Common myeloid progenitor, CD34-positive (primary cell): ENCODE data around the gene USP21.

Experiments used
- CTCF ChIA-PET: fragments of 350-600 bp; sonication (Branson Sonifier 250); formaldehyde crosslinking; loops from one replicate; lab custom pipeline; 2021; ENCODE audit warnings: antibody characterized with exemption; lab: Charles Lee
- POLR2A ChIA-PET: fragments of 350-600 bp; sonication (Branson Sonifier 250); formaldehyde crosslinking; loops from one replicate; lab custom pipeline; 2021; ENCODE audit warnings: antibody characterized with exemption; lab: Charles Lee
- DNase-seq, 3 donors: peaks; one replicate each; pipeline versions ENCODE4 v3.0.0 to v3.0.0-alpha.2; 2013
- H3K27ac ChIP-seq, 2 experiments: 1 replicate in 1 of 2; 2 replicates in 1 of 2; pipeline ENCODE4 v1.7.0; 2013; ENCODE audit warnings: inconsistent platforms in 2 of 2, low read length in 2 of 2, mild to moderate bottlenecking in 2 of 2, low read depth in 1 of 2, moderate library complexity in 1 of 2; ENCODE audit not compliant: severe bottlenecking in 2 of 2, insufficient read depth in 1 of 2, poor library complexity in 1 of 2
- H3K27me3 ChIP-seq, 5 experiments: replicated peaks in 2 of 5; 1 replicate in 3 of 5; 2 replicates in 2 of 5; pipeline versions ENCODE4 v1.6.1 to v1.7.0; 2013; ENCODE audit warnings: low read length in 4 of 5, mild to moderate bottlenecking in 2 of 5, moderate library complexity in 2 of 5, inconsistent platforms in 1 of 5; ENCODE audit not compliant: insufficient read depth in 5 of 5, control insufficient read depth in 4 of 5
- H3K36me3 ChIP-seq, 4 experiments: 1 replicate in 2 of 4; 2 replicates in 2 of 4; pipeline versions ENCODE4 v1.6.1 to v1.7.0; 2013; ENCODE audit warnings: low read length in 3 of 4, control low read depth in 1 of 4, mild to moderate bottlenecking in 1 of 4; ENCODE audit not compliant: control insufficient read depth in 4 of 4, insufficient read depth in 4 of 4
- H3K4me1 ChIP-seq, 4 experiments: 1 replicate in 3 of 4; 2 replicates in 1 of 4; pipeline versions ENCODE4 v1.6.1 to v1.7.1; 2013; ENCODE audit warnings: low read length in 3 of 4, mild to moderate bottlenecking in 3 of 4, control low read depth in 1 of 4, inconsistent platforms in 1 of 4, moderate library complexity in 1 of 4; ENCODE audit not compliant: control insufficient read depth in 4 of 4, insufficient read depth in 4 of 4; ENCODE audit errors: control extremely low read depth in 1 of 4
- H3K4me3 ChIP-seq, 7 experiments: 1 replicate in 4 of 7; 2 replicates in 3 of 7; pipeline versions ENCODE4 v1.5.1 to v1.7.0; 2013; ENCODE audit warnings: mild to moderate bottlenecking in 7 of 7, low read length in 6 of 7, moderate library complexity in 6 of 7, inconsistent platforms in 2 of 7, low read depth in 2 of 7, control low read depth in 1 of 7; ENCODE audit not compliant: insufficient read depth in 4 of 7, control insufficient read depth in 1 of 7; ENCODE audit errors: extremely low read depth in 1 of 7
- H3K9me3 ChIP-seq, 5 experiments: 1 replicate in 4 of 5; 2 replicates in 1 of 5; pipeline versions ENCODE4 v1.6.1 to v1.7.1; 2013; ENCODE audit warnings: low read length in 4 of 5, mild to moderate bottlenecking in 2 of 5, inconsistent platforms in 1 of 5, low read depth in 1 of 5, moderate library complexity in 1 of 5; ENCODE audit not compliant: control insufficient read depth in 4 of 5, insufficient read depth in 2 of 5; ENCODE audit errors: control extremely low read depth in 1 of 5
- WGBS: methylation state at CpG from one replicate; pipeline ENCODE4 v1.1.5; 2013; ENCODE audit not compliant: insufficient coverage; 5-methylcytosine and 5-hydroxymethylcytosine counted together

The USP21 gene

DNA sequence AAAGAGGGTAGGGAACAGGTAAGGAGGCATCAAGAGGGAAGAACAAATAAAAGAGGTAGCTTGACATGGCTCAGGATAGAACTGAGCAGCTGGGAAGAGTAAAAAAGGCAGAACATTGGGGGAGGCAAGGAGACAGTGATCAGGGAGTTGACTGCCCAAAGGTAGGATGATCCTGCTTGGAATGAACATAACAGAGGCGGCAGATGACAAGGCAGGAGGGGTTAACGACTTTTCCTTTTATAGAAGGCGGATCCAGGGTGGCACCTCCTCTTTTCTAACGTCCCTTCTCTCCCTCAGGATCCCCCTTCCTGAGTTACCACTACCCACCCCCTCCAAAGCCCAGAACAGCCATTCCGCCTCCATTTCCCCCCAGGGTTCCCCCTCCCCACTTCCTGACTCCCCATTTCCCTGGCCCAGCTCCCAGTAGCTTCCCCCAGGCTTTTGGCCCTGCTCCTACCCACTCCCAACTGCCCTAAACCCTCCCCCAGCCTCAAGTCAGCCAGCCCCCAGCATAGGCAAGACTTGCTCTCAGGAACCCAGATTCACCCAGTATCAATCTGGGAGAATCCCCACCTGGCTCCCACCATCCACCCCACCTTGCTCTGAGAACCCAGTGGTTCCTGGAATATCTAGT, 40.3 kb downstream of the USP21 start:
- Histone ChIP-seq H3K27me3 (no peaks in the 10 kb centered on the region), H3K4me3 (no peak overlapping the region), H3K9me3 (no peaks in the 10 kb centered on the region), H3K4me1 (peaks cover 0 to 54% (median 39%) of the 10 kb centered on the region in 4 experiments), H3K27ac (no peak overlapping the region), H3K36me3 (peaks cover 0 to 9% (median 4%) of the 10 kb centered on the region in 4 experiments)
- ChIA-PET POLR2A (interaction anchor here (0.7 kb wide), 1 partner anchor 16 kb away, joined by 4 read pairs; no protein-coding TSS in a partner anchor), CTCF (interaction anchor here (0.6 to 3.5 kb wide), 8 partner anchors 17 to 183 kb away, joined by 3 to 15 read pairs (median 4); partner anchors contain the start of gene TOMM40L)
- 69% methylated on average over 3 of the region's 5 CpGs for WGBS
- DNase-seq, result no peak

- H3K9me3 ChIP-seq, result no peaks in the 10 kb centered on the region
- 50% methylated on average over 1 of the region's 5 CpGs for WGBS
- ChIA-PET CTCF (interaction anchor here (1.0 to 13.6 kb wide), 6 partner anchors 8 to 102 kb away, joined by 3 to 316 read pairs (median 10); partner anchors contain the start of genes APOA2, FCER1G, PPOX and TOMM40L), POLR2A (interaction anchor here (0.7 kb wide), 1 partner anchor 15 kb away, joined by 4 read pairs; no protein-coding TSS in a partner anchor)
- no peaks in the 10 kb centered on the region for H3K27me3 ChIP-seq
- no peak for DNase-seq
- no peak overlapping the region for H3K4me3 ChIP-seq
- peaks cover 0 to 54% (median 39%) of the 10 kb centered on the region in 4 experiments for H3K4me1 ChIP-seq
- peaks cover 0 to 14% (median 7%) of the 10 kb centered on the region in 4 experiments for H3K36me3 ChIP-seq
- H3K27ac ChIP-seq, result peak overlapping the region in 1 of 2 experiments; percentile 89
These were observed 41.2 kb downstream of the USP21 start for GRCh38 chr1:161200421-161200991.

GRCh38 chr1:161200992-161201835, 41.9 kb downstream of the USP21 start:
- Histone ChIP-seq H3K36me3 (peaks cover 0 to 20% (median 11%) of the 10 kb centered on the region in 4 experiments), H3K4me1 (peaks cover 0 to 54% (median 39%) of the 10 kb centered on the region in 4 experiments), H3K27me3 (no peaks in the 10 kb centered on the region), H3K27ac (peak overlapping the region; percentile 77 to 89), H3K9me3 (no peaks in the 10 kb centered on the region), H3K4me3 (peak overlapping the region in 5 of 7 experiments; percentile 83 to 98 (median 94))
- peak in 1 of 3 donors; percentile 41 for DNase-seq
- ChIA-PET POLR2A (interaction anchor here (0.9 to 1.7 kb wide), 3 partner anchors 16 to 24 kb away, joined by 3 to 11 read pairs (median 4); partner anchors contain the start of gene TOMM40L), CTCF (interaction anchor here (0.6 to 13.6 kb wide), 12 partner anchors 9 to 188 kb away, joined by 3 to 316 read pairs (median 9); partner anchors contain the start of genes APOA2, FCER1G, PPOX and TOMM40L)
- 85% methylated on average over 8 of the region's 13 CpGs for WGBS

DNA sequence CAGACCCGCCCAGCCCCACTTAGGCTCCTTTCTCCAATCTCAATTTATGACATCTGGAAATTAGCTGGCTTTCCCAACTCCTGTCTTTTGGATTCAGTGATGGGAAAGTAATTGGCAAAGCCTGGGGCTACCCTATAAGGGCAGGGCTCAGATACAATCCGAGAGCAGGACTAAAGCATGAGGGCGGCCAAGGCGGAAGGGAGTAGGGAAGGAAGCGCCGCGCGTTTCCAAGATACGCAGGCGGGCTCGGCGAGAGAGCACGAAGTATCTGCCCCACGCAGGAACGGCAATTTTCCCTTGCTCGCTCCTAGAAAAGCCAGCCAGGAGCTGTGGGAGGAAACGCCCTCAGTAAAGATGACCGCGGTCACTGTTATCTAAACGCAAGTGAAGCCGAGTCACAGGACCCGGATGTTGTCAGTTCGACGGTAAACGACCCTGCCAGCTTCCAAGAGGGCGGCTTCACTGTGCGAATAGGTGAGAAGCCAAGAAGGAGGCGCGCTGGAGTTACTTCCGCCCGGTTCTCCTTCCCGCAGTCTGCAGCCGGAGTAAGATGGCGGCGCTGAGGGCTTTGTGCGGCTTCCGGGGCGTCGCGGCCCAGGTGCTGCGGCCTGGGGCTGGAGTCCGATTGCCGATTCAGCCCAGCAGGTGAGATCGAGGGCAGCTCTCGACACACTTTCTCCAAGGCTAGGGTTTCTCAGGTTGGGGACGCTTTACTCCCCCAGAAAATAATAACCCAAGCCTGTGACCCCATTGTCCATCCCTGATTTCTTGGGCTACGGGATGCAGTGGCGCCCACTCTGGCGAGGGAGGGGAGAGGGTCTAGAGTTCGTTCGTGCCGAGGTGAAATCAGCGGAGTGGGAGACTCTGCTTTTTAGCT, 42.8 kb downstream of the USP21 start, which contains the start of gene NDUFS2:
NDUFS2 (plus strand) TSS at position 532 of the 877 bp plus-strand sequence; CDS start at position 551, 19 bp downstream.
- peak within 1 kb of the TSS; percentile 77 to 89 for H3K27ac ChIP-seq
- peak; percentile 98 to 99 (median 98) for DNase-seq
- 3% methylated on average over 48 of the region's 53 CpGs for WGBS
- H3K4me3 ChIP-seq, result peak within 1 kb of the TSS; percentile 66 to 98 (median 89)
- ChIA-PET CTCF (interaction anchor here (0.6 to 13.6 kb wide), 15 partner anchors 9 to 439 kb away, joined by 3 to 316 read pairs (median 5); partner anchors contain the start of genes APOA2, FCER1G, PCP4L1 and PPOX), POLR2A (interaction anchor here (0.5 to 1.7 kb wide), 5 partner anchors 15 to 199 kb away, joined by 3 to 11 read pairs (median 3); partner anchors contain the start of gene TOMM40L)
- H3K9me3 ChIP-seq, result no peaks in the 10 kb centered on the region
- peaks cover 3 to 29% (median 19%) of the 10 kb centered on the region in 4 experiments for H3K36me3 ChIP-seq
- no peaks in the 10 kb centered on the region for H3K27me3 ChIP-seq
- peaks cover 0 to 54% (median 38%) of the 10 kb centered on the region in 4 experiments for H3K4me1 ChIP-seq

DNA sequence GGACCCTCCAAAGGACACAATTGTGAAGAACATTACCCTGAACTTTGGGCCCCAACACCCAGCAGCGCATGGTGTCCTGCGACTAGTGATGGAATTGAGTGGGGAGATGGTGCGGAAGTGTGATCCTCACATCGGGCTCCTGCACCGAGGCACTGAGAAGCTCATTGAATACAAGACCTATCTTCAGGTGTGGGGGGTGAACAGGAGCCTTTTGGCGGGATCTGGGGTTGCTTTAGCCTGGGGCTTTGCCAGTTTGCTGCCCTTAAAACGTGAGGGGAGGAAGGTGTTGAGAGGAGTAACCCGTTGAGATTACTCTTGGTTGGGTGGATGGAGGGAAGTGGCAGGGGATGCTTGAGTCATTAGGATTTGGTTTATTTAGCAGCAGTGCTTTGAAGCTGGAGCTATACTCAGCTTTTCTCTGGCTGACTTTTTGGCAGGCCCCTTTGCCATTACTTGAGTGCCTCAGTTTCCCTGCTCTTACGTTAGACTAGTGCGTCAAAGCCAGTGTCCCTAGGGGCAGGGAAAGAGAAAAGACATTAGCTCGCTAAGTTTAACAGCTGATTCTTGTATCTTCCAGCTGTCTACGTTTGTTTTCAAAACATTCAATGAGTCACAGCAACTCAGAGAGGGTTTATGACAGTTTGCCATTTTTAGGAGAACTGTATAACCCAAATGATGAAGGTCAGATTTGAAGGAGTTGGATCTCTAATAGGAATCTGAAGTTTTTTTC, 47.3 kb downstream of the USP21 start:
- CTCF ChIA-PET, result interaction anchor here (0.5 to 13.6 kb wide), 11 partner anchors 14 to 326 kb away, joined by 3 to 316 read pairs (median 5); partner anchors contain the start of genes APOA2, B4GALT3, CFAP126 and FCER1G
- no peaks in the 10 kb centered on the region for H3K27me3 ChIP-seq
- H3K9me3 ChIP-seq, result no peaks in the 10 kb centered on the region
- no peak overlapping the region for H3K4me3 ChIP-seq
- peaks cover 16 to 62% (median 46%) of the 10 kb centered on the region in 4 experiments for H3K36me3 ChIP-seq
- POLR2A ChIA-PET, result no interaction called here
- 98% methylated on average over 12 of the region's 12 CpGs for WGBS
- peaks cover 0 to 30% (median 19%) of the 10 kb centered on the region in 4 experiments for H3K4me1 ChIP-seq
- no peak overlapping the region for H3K27ac ChIP-seq
- DNase-seq, result no peak
